Measurements from ENCODE around the gene RO60.

DNA sequence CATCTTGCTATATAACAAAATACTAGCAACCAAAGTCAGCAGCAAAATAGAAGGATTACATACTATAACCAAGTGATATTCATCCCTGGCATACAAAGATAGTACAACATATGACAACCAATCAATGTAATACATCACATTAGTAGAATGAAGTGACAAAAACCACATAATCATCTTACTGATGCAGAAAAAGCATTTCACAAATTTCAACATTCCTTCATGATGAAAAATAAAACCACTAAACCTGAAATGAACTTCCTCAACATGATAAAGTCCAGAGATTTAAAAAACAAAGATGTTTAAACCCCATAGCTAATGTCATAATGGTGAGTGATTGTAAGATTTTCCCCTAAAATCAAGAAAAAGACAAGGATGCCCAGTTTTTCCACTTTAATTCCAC lies 18.6 kb downstream of the RO60 start:
- TF ChIP-seq POLR2AphosphoS5 (IDR thresholded peaks at IDR 0.05; ENCODE audit: low read depth, low read length): no peak
- TF ChIP-seq POLR2A (IDR thresholded peaks at IDR 0.05; ENCODE audit: borderline replicate concordance, extremely low read depth, insufficient read depth, insufficient read length): no peak
- no peak for TF ChIP-seq EGR1 (IDR thresholded peaks at IDR 0.05; ENCODE audit: low read depth)
- TF ChIP-seq, protein P1, sequence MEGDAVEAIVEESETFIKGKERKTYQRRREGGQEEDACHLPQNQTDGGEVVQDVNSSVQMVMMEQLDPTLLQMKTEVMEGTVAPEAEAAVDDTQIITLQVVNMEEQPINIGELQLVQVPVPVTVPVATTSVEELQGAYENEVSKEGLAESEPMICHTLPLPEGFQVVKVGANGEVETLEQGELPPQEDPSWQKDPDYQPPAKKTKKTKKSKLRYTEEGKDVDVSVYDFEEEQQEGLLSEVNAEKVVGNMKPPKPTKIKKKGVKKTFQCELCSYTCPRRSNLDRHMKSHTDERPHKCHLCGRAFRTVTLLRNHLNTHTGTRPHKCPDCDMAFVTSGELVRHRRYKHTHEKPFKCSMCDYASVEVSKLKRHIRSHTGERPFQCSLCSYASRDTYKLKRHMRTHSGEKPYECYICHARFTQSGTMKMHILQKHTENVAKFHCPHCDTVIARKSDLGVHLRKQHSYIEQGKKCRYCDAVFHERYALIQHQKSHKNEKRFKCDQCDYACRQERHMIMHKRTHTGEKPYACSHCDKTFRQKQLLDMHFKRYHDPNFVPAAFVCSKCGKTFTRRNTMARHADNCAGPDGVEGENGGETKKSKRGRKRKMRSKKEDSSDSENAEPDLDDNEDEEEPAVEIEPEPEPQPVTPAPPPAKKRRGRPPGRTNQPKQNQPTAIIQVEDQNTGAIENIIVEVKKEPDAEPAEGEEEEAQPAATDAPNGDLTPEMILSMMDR (IDR thresholded peaks at IDR 0.05 in 2 of 3, conservative IDR thresholded peaks at IDR 0.05 in 1 of 3; ENCODE audit: borderline replicate concordance in 1 of 3, insufficient read depth in 1 of 3, low read depth in 2 of 3, low read length in 2 of 3): no peak
- no peak for TF ChIP-seq CBX3 (IDR thresholded peaks at IDR 0.05; ENCODE audit: low read depth)
- TF ChIP-seq, protein P2, sequence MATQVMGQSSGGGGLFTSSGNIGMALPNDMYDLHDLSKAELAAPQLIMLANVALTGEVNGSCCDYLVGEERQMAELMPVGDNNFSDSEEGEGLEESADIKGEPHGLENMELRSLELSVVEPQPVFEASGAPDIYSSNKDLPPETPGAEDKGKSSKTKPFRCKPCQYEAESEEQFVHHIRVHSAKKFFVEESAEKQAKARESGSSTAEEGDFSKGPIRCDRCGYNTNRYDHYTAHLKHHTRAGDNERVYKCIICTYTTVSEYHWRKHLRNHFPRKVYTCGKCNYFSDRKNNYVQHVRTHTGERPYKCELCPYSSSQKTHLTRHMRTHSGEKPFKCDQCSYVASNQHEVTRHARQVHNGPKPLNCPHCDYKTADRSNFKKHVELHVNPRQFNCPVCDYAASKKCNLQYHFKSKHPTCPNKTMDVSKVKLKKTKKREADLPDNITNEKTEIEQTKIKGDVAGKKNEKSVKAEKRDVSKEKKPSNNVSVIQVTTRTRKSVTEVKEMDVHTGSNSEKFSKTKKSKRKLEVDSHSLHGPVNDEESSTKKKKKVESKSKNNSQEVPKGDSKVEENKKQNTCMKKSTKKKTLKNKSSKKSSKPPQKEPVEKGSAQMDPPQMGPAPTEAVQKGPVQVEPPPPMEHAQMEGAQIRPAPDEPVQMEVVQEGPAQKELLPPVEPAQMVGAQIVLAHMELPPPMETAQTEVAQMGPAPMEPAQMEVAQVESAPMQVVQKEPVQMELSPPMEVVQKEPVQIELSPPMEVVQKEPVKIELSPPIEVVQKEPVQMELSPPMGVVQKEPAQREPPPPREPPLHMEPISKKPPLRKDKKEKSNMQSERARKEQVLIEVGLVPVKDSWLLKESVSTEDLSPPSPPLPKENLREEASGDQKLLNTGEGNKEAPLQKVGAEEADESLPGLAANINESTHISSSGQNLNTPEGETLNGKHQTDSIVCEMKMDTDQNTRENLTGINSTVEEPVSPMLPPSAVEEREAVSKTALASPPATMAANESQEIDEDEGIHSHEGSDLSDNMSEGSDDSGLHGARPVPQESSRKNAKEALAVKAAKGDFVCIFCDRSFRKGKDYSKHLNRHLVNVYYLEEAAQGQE (IDR thresholded peaks at IDR 0.05; ENCODE audit: low read depth): no peak
- TF ChIP-seq YY1 (IDR thresholded peaks at IDR 0.05; ENCODE audit: extremely low read depth, insufficient replicate concordance, low read depth, low read length): no peak
- TF ChIP-seq, protein P3, sequence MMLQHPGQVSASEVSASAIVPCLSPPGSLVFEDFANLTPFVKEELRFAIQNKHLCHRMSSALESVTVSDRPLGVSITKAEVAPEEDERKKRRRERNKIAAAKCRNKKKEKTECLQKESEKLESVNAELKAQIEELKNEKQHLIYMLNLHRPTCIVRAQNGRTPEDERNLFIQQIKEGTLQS (IDR thresholded peaks at IDR 0.05): no peak
- TF ChIP-seq SRF (IDR thresholded peaks at IDR 0.05; ENCODE audit: low read depth): no peak
- no peak for TF ChIP-seq EZH2 (IDR thresholded peaks at IDR 0.05)
- TF ChIP-seq EZH2phosphoT487 (IDR thresholded peaks at IDR 0.05; ENCODE audit: borderline replicate concordance): no peak
- TF ChIP-seq TCF7L2 (IDR thresholded peaks at IDR 0.05; ENCODE audit: borderline replicate concordance, extremely low read depth, insufficient read depth, insufficient read length): no peak
- no peak for TF ChIP-seq SIN3A (IDR thresholded peaks at IDR 0.05; ENCODE audit: low read depth)
- no peak for TF ChIP-seq SP1 (IDR thresholded peaks at IDR 0.05; ENCODE audit: low read depth)

Data from HCT116 (cell line).